Pancreas (tissue), 10 donors: ENCODE results near the gene SLAIN2. TPM values are rescaled to one million over a fixed set of nuclear protein-coding genes. Genes with fewer than 3 reads are reported as not detected.

Source experiments
- ATAC-seq, 4 donors: fragments of 200-7000 bp; cut with Tn5 transposase; one replicate each; pipeline versions ENCODE4 v1.8.0 to v1.9.1; 2020; ENCODE audit warnings: mild to moderate bottlenecking in 4 of 4, moderate library complexity in 4 of 4
- DNase-seq, 6 donors: peaks; one replicate each; pipeline ENCODE4 v3.0.0-alpha.2; 2020
- FAIRE-seq: peaks from 2 replicates; lab custom pipeline; 2012; peaks lifted over from hg19 to GRCh38; lab: Jason Lieb, UNC
- H3K27ac ChIP-seq, 4 donors: fragments of 200-600 bp; sonication (generic); 1 replicate in 3 of 4; 2 replicates in 1 of 4; pipeline versions ENCODE4 v1.5.0 to v1.8.0; 2020
- H3K27me3 ChIP-seq, 4 donors: fragments of 200-600 bp; one replicate each; pipeline ENCODE4 v1.8.0; 2021
- H3K36me3 ChIP-seq, 3 donors: fragments of 200-600 bp; sonication (generic) in 1 of 3; one replicate each; pipeline versions ENCODE4 v1.5.0 to v1.8.0; 2020 to 2021
- H3K4me1 ChIP-seq, 3 donors: fragments of 200-600 bp; one replicate each; pipeline ENCODE4 v1.8.0; 2021
- H3K4me3 ChIP-seq, 4 donors: fragments of 200-600 bp; sonication (generic) in 2 of 4; one replicate each; pipeline versions ENCODE4 v1.5.0 to v1.8.0; 2020 to 2021
- H3K9me3 ChIP-seq, 4 donors: fragments of 200-600 bp; one replicate each; pipeline ENCODE4 v1.8.0; 2021
- CTCF ChIP-seq, 4 donors: fragments of 200-600 bp; sonication (generic) in 3 of 4; IDR thresholded peaks; one replicate each; pipeline versions ENCODE4 v1.5.0 to v1.8.0; 2021; ENCODE audit warnings: antibody characterized with exemption in 4 of 4
- WGBS, 2 donors: extraction: QIAGEN DNeasy Blood & Tissue Kit; methylation state at CpG; one replicate each; pipeline ENCODE4 v1.1.7; 2013; 5-methylcytosine and 5-hydroxymethylcytosine counted together
- intact Hi-C, 3 donors: fragments of 100-400 bp; cut with DNase I; formaldehyde crosslinking; loops; one replicate each; pipeline versions ENCODE4 v1.11.1 to v1.14.2; 2022
- polyA plus RNA-seq, 2 donors: library from polyadenylated mRNA; stranded (reverse); fragments of 200-250 nt; gene quantifications; one replicate each; pipeline ENCODE4 v1.2.3, GENCODE V29; 2013
- total RNA-seq, 6 donors: library from RNA; stranded (reverse); fragmentation: NEBNext Ultra II Directional in 4 of 6; extraction: Animal tissue kit (Norgen Biotek cat#: 25700) in 4 of 6; gene quantifications; one replicate each; pipeline versions ENCODE4 v1.2.1 to v1.2.4, GENCODE V29; 2021 to 2023
- donor health status: healthy with polysubstance abuse.
- donor health status: DM: no; HTN: no; CAD: no; lungs with moderate emphysema.
- donor health status: DM: no; HTN: no; CAD: no.
- donor health status: control.
- donor health status: control.
- donor health status: Bipolar disorder and iron deficiency.
- donor health status: DM: yes; HTN: yes; CAD: no.
- donor health status: DM: no; HTN: no; CAD: no.
- donor health status: DM: no; HTN: no; CAD: no.
- donor health status: DM: yes; HTN: yes; CAD: no.

The SLAIN2 gene
- total and polyA plus RNA-seq, 8 donors = 7.0 to 41.4 (median 28.5) TPM

GRCh38 chr4:48396043-48396442 is 54.7 kb downstream of the SLAIN2 start:
- intact Hi-C loops = no loop called here
- TF ChIP-seq CTCF (IDR thresholded peaks at IDR 0.05) = no peak
- WGBS, 2 donors = 31 to 46% methylated on average over 1 of the region's 1 CpG
- H3K4me3 ChIP-seq = no peak overlapping the region
- H3K4me1 ChIP-seq = peaks cover 0 to 5% (median 0%) of the 10 kb centered on the region in 3 donors
- no peaks in the 10 kb centered on the region for H3K27me3 ChIP-seq
- peak in 2 of 4 donors; percentile 36 to 50 for ATAC-seq
- H3K27ac ChIP-seq = no peak overlapping the region
- no peaks in the 10 kb centered on the region for H3K9me3 ChIP-seq
- FAIRE-seq = no peak
- peaks cover 0 to 26% (median 0%) of the 10 kb centered on the region in 3 donors for H3K36me3 ChIP-seq
- DNase-seq = no peak

GRCh38 chr4:48400416-48400815 is 59.1 kb downstream of the SLAIN2 start:
- intact Hi-C loops = no loop called here
- H3K9me3 ChIP-seq = no peaks in the 10 kb centered on the region
- H3K36me3 ChIP-seq = peaks cover 0 to 7% (median 0%) of the 10 kb centered on the region in 3 donors
- H3K27ac ChIP-seq = no peak overlapping the region
- peaks cover 0 to 5% (median 0%) of the 10 kb centered on the region in 3 donors for H3K4me1 ChIP-seq
- H3K4me3 ChIP-seq = no peak overlapping the region
- H3K27me3 ChIP-seq = no peaks in the 10 kb centered on the region
- FAIRE-seq = no peak
- ATAC-seq = no peak
- 87 to 89% methylated on average over 6 of the region's 6 CpGs for WGBS, 2 donors
- DNase-seq = no peak
- TF ChIP-seq CTCF (IDR thresholded peaks at IDR 0.05) = no peak

- H3K36me3 ChIP-seq = no peaks in the 10 kb centered on the region
- no peak for DNase-seq
- no peaks in the 10 kb centered on the region for H3K27me3 ChIP-seq
- H3K4me3 ChIP-seq = no peak overlapping the region
- no peak for ATAC-seq
- no peaks in the 10 kb centered on the region for H3K9me3 ChIP-seq
- TF ChIP-seq CTCF (IDR thresholded peaks at IDR 0.05) = no peak
- no peaks in the 10 kb centered on the region for H3K4me1 ChIP-seq
- intact Hi-C loops = no loop called here
- H3K27ac ChIP-seq = no peak overlapping the region
- WGBS, 2 donors = 95 to 99% methylated on average over 5 of the region's 5 CpGs
- FAIRE-seq = no peak
These were observed 62.0 kb downstream of the SLAIN2 start for GRCh38 chr4:48403358-48403757.

- no peak for TF ChIP-seq CTCF (IDR thresholded peaks at IDR 0.05)
- no peak for FAIRE-seq
- H3K4me3 ChIP-seq = no peak overlapping the region
- WGBS, 2 donors = 95 to 97% methylated on average over 9 of the region's 9 CpGs
- H3K27me3 ChIP-seq = no peaks in the 10 kb centered on the region
- H3K4me1 ChIP-seq = no peaks in the 10 kb centered on the region
- no peak overlapping the region for H3K27ac ChIP-seq
- intact Hi-C loops = no loop called here
- DNase-seq = no peak
- no peaks in the 10 kb centered on the region for H3K9me3 ChIP-seq
- no peaks in the 10 kb centered on the region for H3K36me3 ChIP-seq
- ATAC-seq = no peak
These were observed 62.5 kb downstream of the SLAIN2 start for GRCh38 chr4:48403779-48404178.

GRCh38 chr4:48405924-48406323 is 64.6 kb downstream of the SLAIN2 start:
- no peaks in the 10 kb centered on the region for H3K36me3 ChIP-seq
- no peak overlapping the region for H3K4me3 ChIP-seq
- 62 to 75% methylated on average over 3 of the region's 3 CpGs for WGBS, 2 donors
- TF ChIP-seq CTCF (IDR thresholded peaks at IDR 0.05) = no peak
- FAIRE-seq (no peak), ATAC-seq (no peak), DNase-seq (no peak)
- H3K9me3 ChIP-seq = no peaks in the 10 kb centered on the region
- H3K27me3 ChIP-seq = no peaks in the 10 kb centered on the region
- no peaks in the 10 kb centered on the region for H3K4me1 ChIP-seq
- intact Hi-C loops = no loop called here
- no peak overlapping the region for H3K27ac ChIP-seq
